Transverse colon (tissue), 4 donors: ENCODE measurements around the gene MIA3. TPM values are rescaled to one million over a fixed set of nuclear protein-coding genes. Genes with fewer than 3 reads are reported as not detected.

Source experiments
- DNase-seq: peaks from one replicate; pipeline ENCODE4 v3.0.0-alpha.2; 2019
- H3K27ac ChIP-seq, 4 donors: fragments of 200-600 bp; sonication (generic); 2 replicates each; pipeline ENCODE4 v1.5.1; 2016 to 2018; ENCODE audit warnings: inconsistent platforms in 4 of 4
- H3K27me3 ChIP-seq: fragments of 200-600 bp; sonication (generic); 2 replicates; pipeline ENCODE4 v1.5.1; 2017; ENCODE audit warnings: inconsistent platforms
- H3K36me3 ChIP-seq, 4 donors: fragments of 200-600 bp; sonication (generic); 2 replicates each; pipeline ENCODE4 v1.5.1; 2017 to 2019; ENCODE audit warnings: inconsistent platforms in 4 of 4
- H3K4me1 ChIP-seq, 4 donors: fragments of 200-600 bp; sonication (generic); 2 replicates each; pipeline ENCODE4 v1.5.1; 2017 to 2020; ENCODE audit warnings: inconsistent platforms in 4 of 4
- H3K4me3 ChIP-seq, 4 donors: fragments of 200-600 bp; sonication (generic); 1 replicate in 1 of 4; 2 replicates in 3 of 4; pipeline versions ENCODE4 v1.5.1 to v1.6.1; 2017 to 2019; ENCODE audit warnings: inconsistent platforms in 4 of 4
- H3K9me3 ChIP-seq, 2 donors: fragments of 200-600 bp; sonication (generic); 2 replicates each; pipeline ENCODE4 v1.5.1; 2017 to 2019; ENCODE audit warnings: inconsistent platforms in 2 of 2
- CTCF ChIP-seq, 5 experiments: fragments of 200-600 bp in 3 of 5; fragments of 450-650 bp in 2 of 5; sonication (generic) in 3 of 5; IDR thresholded peaks; 1 replicate in 2 of 5; 2 replicates in 3 of 5; pipeline ENCODE4 v1.5.1; 2016 to 2017; ENCODE audit warnings: antibody characterized with exemption in 5 of 5, inconsistent platforms in 3 of 5, mild to moderate bottlenecking in 2 of 5, moderate library complexity in 1 of 5
- EP300 ChIP-seq: sonication (generic); formaldehyde crosslinking; IDR thresholded peaks from one replicate; pipeline ENCODE4 v1.6.1; 2017; ENCODE audit warnings: antibody characterized with exemption, low read depth
- POLR2A ChIP-seq: fragments of 450-650 bp; IDR thresholded peaks from one replicate; pipeline ENCODE4 v1.6.1; 2016; ENCODE audit warnings: antibody characterized with exemption, mild to moderate bottlenecking, moderate library complexity
- POLR2AphosphoS5 ChIP-seq, 3 donors: sonication (generic); formaldehyde crosslinking; IDR thresholded peaks; one replicate each; pipeline ENCODE4 v1.6.1; 2016; ENCODE audit warnings: antibody characterized with exemption in 3 of 3
- WGBS, 2 donors: methylation state at CpG; one replicate each; pipeline ENCODE4 v1.1.5; 2018; ENCODE audit warnings: low coverage in 1 of 2; 5-methylcytosine and 5-hydroxymethylcytosine counted together
- in situ Hi-C, 4 donors: fragments of 200-750 bp; cut with MboI; loops; one replicate each; pipeline versions ENCODE4 v1.15.0 to v1.15.1; 2017; ENCODE audit warnings: low sequenced_read_pairs in 3 of 4, low pct_ligation_motif_present in 1 of 4, low pct_unique_long_range_greater_than_20kb in 1 of 4
- intact Hi-C: fragments of 100-400 bp; cut with DNase I; formaldehyde crosslinking; loops from one replicate; pipeline ENCODE4 v1.15.1; 2023; ENCODE audit warnings: low total_unique reads
- total RNA-seq, 4 donors: library from RNA; depleted of rRNA; stranded (reverse); fragments of >200 nt; gene quantifications; one replicate each; pipeline ENCODE4 v1.1.0, GENCODE V29; 2016

The MIA3 gene
- total RNA-seq, 4 donors from 2014 or later: 39.2 to 185 (median 49.1) TPM

GRCh38 chr1:222670110-222670509 lies 52.2 kb downstream of the MIA3 start:
- no peak for DNase-seq
- TF ChIP-seq POLR2AphosphoS5 (IDR thresholded peaks at IDR 0.05): no peak
- Histone ChIP-seq H3K4me1 (peaks cover 0 to 4% (median 0%) of the 10 kb centered on the region in 4 donors), H3K4me3 (no peak overlapping the region), H3K27ac (no peak overlapping the region), H3K36me3 (peaks cover 0 to 60% (median 19%) of the 10 kb centered on the region in 4 donors), H3K9me3 (no peaks in the 10 kb centered on the region), H3K27me3 (no peaks in the 10 kb centered on the region)
- WGBS, 2 donors: 95 to 100% methylated on average over 1 of the region's 1 CpG
- intact Hi-C loops (no loop called here), in situ Hi-C loops (no loop called here)

GRCh38 chr1:222680080-222680479 lies 62.2 kb downstream of the MIA3 start:
- Histone ChIP-seq H3K27ac (no peak overlapping the region), H3K9me3 (no peaks in the 10 kb centered on the region), H3K4me1 (no peaks in the 10 kb centered on the region), H3K27me3 (no peaks in the 10 kb centered on the region), H3K4me3 (no peak overlapping the region), H3K36me3 (peaks cover 0 to 13% (median 4%) of the 10 kb centered on the region in 4 donors)
- TF ChIP-seq EP300 (no peak), CTCF (IDR thresholded peaks at IDR 0.05) (no peak), POLR2AphosphoS5 (IDR thresholded peaks at IDR 0.05) (no peak), POLR2A (no peak)
- in situ Hi-C loops (no loop called here), intact Hi-C loops (no loop called here)
- 93 to 100% methylated on average over 1 of the region's 1 CpG for WGBS, 2 donors
- no peak for DNase-seq

DNA sequence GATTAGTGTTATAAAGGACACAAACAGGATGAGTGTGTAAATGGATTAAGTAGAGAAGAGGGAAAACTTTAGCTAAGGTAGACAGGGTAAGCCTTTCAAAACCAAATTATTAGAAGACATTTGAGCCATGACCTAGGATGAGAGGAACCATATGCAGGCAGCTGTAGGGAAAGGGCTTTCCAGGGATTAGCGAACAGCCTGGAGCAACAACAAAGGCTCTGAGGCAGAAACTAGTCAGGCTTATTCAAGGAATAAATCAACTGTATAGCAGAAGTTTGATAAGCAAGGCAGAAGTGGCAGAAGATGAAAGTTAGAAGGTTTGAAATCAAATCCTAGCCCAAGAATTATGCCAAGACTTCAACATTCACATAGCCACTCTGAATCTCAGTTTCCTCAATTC lies 73.1 kb downstream of the MIA3 start:
- in situ Hi-C loops: no loop called here
- WGBS, 2 donors: 60 to 91% methylated on average over 1 of the region's 1 CpG
- no peak for TF ChIP-seq CTCF (IDR thresholded peaks at IDR 0.05)
- no peak for TF ChIP-seq POLR2AphosphoS5 (IDR thresholded peaks at IDR 0.05)
- no peak for TF ChIP-seq POLR2A
- TF ChIP-seq EP300: no peak

GRCh38 chr1:222694927-222695326 lies 77.0 kb downstream of the MIA3 start:
- H3K4me3 ChIP-seq: no peak overlapping the region
- no peak for DNase-seq
- no peak overlapping the region for H3K27ac ChIP-seq
- H3K36me3 ChIP-seq: peaks cover 0 to 4% (median 0%) of the 10 kb centered on the region in 4 donors
- no peaks in the 10 kb centered on the region for H3K4me1 ChIP-seq
- H3K9me3 ChIP-seq: no peaks in the 10 kb centered on the region
- in situ Hi-C loops: no loop called here
- TF ChIP-seq EP300 (no peak), POLR2A (no peak), POLR2AphosphoS5 (IDR thresholded peaks at IDR 0.05) (no peak), CTCF (IDR thresholded peaks at IDR 0.05) (no peak)
- WGBS, 2 donors: 71 to 76% methylated on average over 2 to 5 of the region's 5 CpGs
- H3K27me3 ChIP-seq: no peaks in the 10 kb centered on the region
- intact Hi-C loops: no loop called here

More for the DNA sequence above, 73.1 kb downstream of the MIA3 start:
- Histone ChIP-seq H3K4me3 (no peak overlapping the region), H3K36me3 (peaks cover 0 to 13% (median 0%) of the 10 kb centered on the region in 4 donors), H3K27ac (no peak overlapping the region), H3K27me3 (no peaks in the 10 kb centered on the region), H3K9me3 (no peaks in the 10 kb centered on the region), H3K4me1 (no peaks in the 10 kb centered on the region)
- intact Hi-C loops: no loop called here
- no peak for DNase-seq

DNA sequence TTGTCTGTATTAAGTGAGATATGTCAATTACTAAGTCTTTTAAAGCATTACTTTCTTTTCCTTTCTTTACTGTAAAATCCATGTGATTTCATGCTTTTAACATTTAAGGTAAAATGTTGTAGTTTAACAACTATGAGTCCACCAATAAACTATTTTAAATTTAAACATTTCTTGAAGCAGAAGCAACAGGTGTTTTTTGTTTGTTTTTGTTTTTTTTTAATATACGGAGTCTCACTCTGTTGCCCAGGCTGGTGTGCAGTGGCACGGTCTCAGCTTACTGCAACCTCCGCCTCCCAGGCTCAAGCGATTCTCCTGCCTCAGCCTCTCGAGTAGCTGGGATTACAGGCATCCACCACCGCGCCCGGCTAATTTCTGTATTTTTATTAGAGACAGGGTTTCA lies 78.8 kb downstream of the MIA3 start:
- WGBS, 2 donors: 88 to 95% methylated on average over 8 of the region's 8 CpGs
- Histone ChIP-seq H3K9me3 (no peaks in the 10 kb centered on the region), H3K36me3 (peaks cover 0 to 12% (median 0%) of the 10 kb centered on the region in 4 donors), H3K27ac (no peak overlapping the region), H3K4me1 (no peaks in the 10 kb centered on the region), H3K4me3 (no peak overlapping the region), H3K27me3 (no peaks in the 10 kb centered on the region)
- TF ChIP-seq CTCF (IDR thresholded peaks at IDR 0.05) (no peak), POLR2A (no peak), EP300 (no peak), POLR2AphosphoS5 (IDR thresholded peaks at IDR 0.05) (no peak)
- in situ Hi-C loops: no loop called here
- no peak for DNase-seq
- intact Hi-C loops: no loop called here
